Keratinocyte (primary cell): ENCODE measurements around the gene NECTIN2. TPM values are rescaled to one million over a fixed set of nuclear protein-coding genes. Genes with fewer than 3 reads are reported as not detected.

Experiments
- DNase-seq: peaks from one replicate; pipeline ENCODE4 v3.0.0-alpha.2; 2011; ENCODE audit warnings: low read depth, missing footprints, low spot score
- FAIRE-seq: peaks from 2 replicates; lab custom pipeline; 2011; peaks lifted over from hg19 to GRCh38; lab: Jason Lieb, UNC
- H2AFZ ChIP-seq: 2 replicates; pipeline ENCODE4 v1.6.0; 2012; ENCODE audit warnings: low read length, control low read depth, inconsistent platforms; ENCODE audit not compliant: control insufficient read depth
- H3K27ac ChIP-seq: 2 replicates; pipeline ENCODE4 v1.5.1; 2011; ENCODE audit warnings: low read length; ENCODE audit not compliant: control insufficient read depth, insufficient read depth
- H3K27me3 ChIP-seq: 3 replicates; pipeline ENCODE4 v1.6.0; 2011; ENCODE audit warnings: low read length; ENCODE audit not compliant: control insufficient read depth, insufficient read depth; ENCODE audit errors: extremely low read depth
- H3K36me3 ChIP-seq, 2 experiments: 2 replicates in 1 of 2; 3 replicates in 1 of 2; pipeline ENCODE4 v1.5.1; 2011; ENCODE audit warnings: low read length in 2 of 2, mild to moderate bottlenecking in 1 of 2; ENCODE audit not compliant: control insufficient read depth in 2 of 2, insufficient read depth in 2 of 2; ENCODE audit errors: extremely low read depth in 1 of 2
- H3K4me1 ChIP-seq: 3 replicates; pipeline ENCODE4 v1.5.1; 2011; ENCODE audit warnings: low read length; ENCODE audit not compliant: control insufficient read depth, insufficient read depth; ENCODE audit errors: extremely low read depth
- H3K4me2 ChIP-seq: 3 replicates; pipeline ENCODE4 v1.6.0; 2011; ENCODE audit warnings: low read depth, low read length; ENCODE audit not compliant: control insufficient read depth, insufficient read depth; ENCODE audit errors: extremely low read depth
- H3K4me3 ChIP-seq, 3 experiments: fragments of 200-600 bp in 1 of 3; sonication (generic) in 1 of 3; 2 replicates in 2 of 3; 3 replicates in 1 of 3; pipeline ENCODE4 v1.5.1; 2011 to 2016; ENCODE audit warnings: low read length in 3 of 3, mild to moderate bottlenecking in 3 of 3, control low read depth in 2 of 3, inconsistent platforms in 1 of 3, low read depth in 1 of 3, mixed read lengths in 1 of 3, mixed run types in 1 of 3, moderate library complexity in 1 of 3; ENCODE audit not compliant: control insufficient read depth in 2 of 3, insufficient read depth in 2 of 3; ENCODE audit errors: extremely low read depth in 1 of 3
- H3K79me2 ChIP-seq: 2 replicates; pipeline ENCODE4 v1.6.0; 2012; ENCODE audit warnings: low read length; ENCODE audit not compliant: control insufficient read depth, insufficient read depth
- H3K9ac ChIP-seq: 3 replicates; pipeline ENCODE4 v1.6.0; 2011; ENCODE audit warnings: low read length; ENCODE audit not compliant: control insufficient read depth, insufficient read depth; ENCODE audit errors: extremely low read depth
- H3K9me1 ChIP-seq: 3 replicates; pipeline ENCODE4 v1.6.0; 2011; ENCODE audit warnings: low read length; ENCODE audit not compliant: control insufficient read depth, insufficient read depth; ENCODE audit errors: extremely low read depth
- H3K9me3 ChIP-seq: 2 replicates; pipeline ENCODE4 v1.5.1; 2012; ENCODE audit warnings: low read depth, low read length; ENCODE audit not compliant: control insufficient read depth
- H4K20me1 ChIP-seq: 3 replicates; pipeline ENCODE4 v1.6.0; 2011; ENCODE audit warnings: low read length; ENCODE audit not compliant: control insufficient read depth, insufficient read depth; ENCODE audit errors: extremely low read depth
- CTCF ChIP-seq, 3 experiments: IDR thresholded peaks in 1 of 3; conservative IDR thresholded peaks in 1 of 3; optimal IDR thresholded peaks in 1 of 3; 2 replicates in 2 of 3; 3 replicates in 1 of 3; pipeline versions ENCODE3 to v1.5.1; 2011; ENCODE audit warnings: low read length in 3 of 3, mild to moderate bottlenecking in 3 of 3, moderate library complexity in 2 of 3, control low read depth in 1 of 3, inconsistent platforms in 1 of 3; ENCODE audit not compliant: insufficient read depth in 2 of 3; ENCODE audit errors: extremely low read depth in 1 of 3
- EZH2 ChIP-seq: IDR thresholded peaks from one replicate; pipeline ENCODE4 v1.6.1; 2012; ENCODE audit warnings: inconsistent platforms, mild to moderate bottlenecking, low read length, moderate library complexity
- dilution Hi-C: fragments of 300-500 bp; cut with MboI; formaldehyde crosslinking; loops from one replicate; pipeline ENCODE4 v1.7.0; 2020; ENCODE audit warnings: low sequenced_read_pairs; ENCODE audit not compliant: extremely low pct_ligation_motif_present
- polyA minus RNA-seq, 3 experiments: library from RNA; depleted of rRNA, polyadenylated mRNA; stranded (reverse); fragments of >200 nt; gene quantifications; 1 replicate in 1 of 3; 2 replicates in 1 of 3; 3 replicates in 1 of 3; pipeline ENCODE4 v1.2.3, GENCODE V29; 2011
- polyA plus RNA-seq, 5 experiments: library from polyadenylated mRNA; depleted of rRNA in 3 of 5; stranded (reverse) in 3 of 5; stranded (forward) in 1 of 5; unstranded in 1 of 5; fragments of >200 nt; gene quantifications; 1 replicate in 1 of 5; 2 replicates in 3 of 5; 3 replicates in 1 of 5; pipeline versions ENCODE4 v1.2.1 to v1.2.3, GENCODE V29; 2011 to 2012; ENCODE audit warnings: missing spikeins in 2 of 5, low read depth in 1 of 5, low replicate concordance in 1 of 5

NECTIN2 gene
- polyA plus RNA-seq (26.8 to 38.9 TPM (median 29.8 TPM) in 3 replicates), polyA minus RNA-seq (40.8 to 124 TPM (median 41.7 TPM) in 3 replicates)
- 39.2 TPM for polyA plus RNA-seq (2011; ENCODE audit: low read depth)
- polyA plus RNA-seq (2011; cell fraction: cytosol; rRNA removed), result 20.2 and 26.0 TPM in 2 replicates
- polyA plus RNA-seq (2011; cell fraction: nucleus; rRNA removed), result 70.7 and 97.0 TPM in 2 replicates
- polyA plus RNA-seq (2012; ENCODE audit: low replicate concordance), result 47.3 and 77.1 TPM in 2 replicates
- 36.6 TPM for polyA minus RNA-seq (2011; cell fraction: cytosol; rRNA and poly(A)+ RNA removed)
- 45.4 and 54.4 TPM in 2 replicates for polyA minus RNA-seq (2011; cell fraction: nucleus; rRNA and poly(A)+ RNA removed)

GRCh38 chr19:44845612-44846454 is at the start of gene NECTIN2:
Gene NECTIN2 (plus strand): TSS chr19:44846297. CDS start chr19:44846526, 229 bp downstream.
- Histone ChIP-seq H3K9me3 (no peaks in the 10 kb centered on the region), H3K36me3 (no peaks in the 10 kb centered on the region), H3K27ac (peak within 1 kb of the TSS; percentile 73), H3K79me2 (peaks cover 24% of the 10 kb centered on the region), H2AFZ (peak within 1 kb of the TSS; percentile 100), H3K9me1 (no peaks in the 10 kb centered on the region), H4K20me1 (peaks cover 7% of the 10 kb centered on the region), H3K4me3 (peak within 1 kb of the TSS; percentile 83 to 95 (median 88)), H3K4me2 (peak within 1 kb of the TSS; percentile 92), H3K9ac (peak within 1 kb of the TSS; percentile 93), H3K4me1 (peaks cover 14% of the 10 kb centered on the region), H3K27me3 (no peaks in the 10 kb centered on the region)
- FAIRE-seq (peak; percentile 92), DNase-seq (peak; percentile 93)
- dilution Hi-C loops, result no loop called here
- no peak for TF ChIP-seq EZH2
- TF ChIP-seq CTCF (optimal IDR thresholded peaks at IDR 0.05 in 1 of 3, IDR thresholded peaks at IDR 0.05 in 1 of 3, conservative IDR thresholded peaks at IDR 0.05 in 1 of 3; ENCODE audit: extremely low read depth in 1 of 3, insufficient read depth in 2 of 3, low read length in 3 of 3), result peak; percentile 80 to 98 (median 84)

- TF ChIP-seq EZH2 (no peak), CTCF (optimal IDR thresholded peaks at IDR 0.05 in 1 of 3, IDR thresholded peaks at IDR 0.05 in 1 of 3, conservative IDR thresholded peaks at IDR 0.05 in 1 of 3; ENCODE audit: extremely low read depth in 1 of 3, insufficient read depth in 2 of 3, low read length in 3 of 3) (no peak)
- no peak overlapping the region for H3K4me3 ChIP-seq
- H3K9me1 ChIP-seq, result no peaks in the 10 kb centered on the region
- H3K36me3 ChIP-seq, result peaks cover 37 to 44% of the 10 kb centered on the region in 2 experiments
- dilution Hi-C loops, result no loop called here
- H3K4me1 ChIP-seq, result no peaks in the 10 kb centered on the region
- H4K20me1 ChIP-seq, result peaks cover 6% of the 10 kb centered on the region
- H3K27me3 ChIP-seq, result no peaks in the 10 kb centered on the region
- DNase-seq (no peak), FAIRE-seq (no peak)
- no peak overlapping the region for H3K27ac ChIP-seq
- H3K4me2 ChIP-seq, result no peak overlapping the region
- no peak overlapping the region for H3K9ac ChIP-seq
- H3K9me3 ChIP-seq, result no peaks in the 10 kb centered on the region
- no peak overlapping the region for H2AFZ ChIP-seq
- H3K79me2 ChIP-seq, result peaks cover 2% of the 10 kb centered on the region
These were observed 49.4 kb upstream of the NECTIN2 start for GRCh38 chr19:44796701-44797115.
